Suprapubic skin (tissue), 4 donors: Measurements from ENCODE around the gene HMGN1.

Source experiments
- CTCF ChIP-seq, 2 donors: fragments of 200-600 bp in 1 of 2; fragments of 450-650 bp in 1 of 2; sonication (generic) in 1 of 2; IDR thresholded peaks; one replicate each; pipeline ENCODE4 v1.5.1; 2016 to 2019; ENCODE audit warnings: antibody characterized with exemption in 2 of 2, mild to moderate bottlenecking in 1 of 2, moderate library complexity in 1 of 2
- EP300 ChIP-seq: sonication (generic); formaldehyde crosslinking; IDR thresholded peaks from one replicate; pipeline ENCODE4 v1.6.1; 2017; ENCODE audit warnings: antibody characterized with exemption
- POLR2A ChIP-seq, 2 donors: fragments of 450-650 bp; IDR thresholded peaks; one replicate each; pipeline ENCODE4 v1.6.1; 2017; ENCODE audit warnings: antibody characterized with exemption in 2 of 2, mild to moderate bottlenecking in 2 of 2, moderate library complexity in 2 of 2
- POLR2AphosphoS5 ChIP-seq, 3 donors: sonication (generic); formaldehyde crosslinking; IDR thresholded peaks; one replicate each; pipeline ENCODE4 v1.6.1; 2017; ENCODE audit warnings: antibody characterized with exemption in 3 of 3

DNA sequence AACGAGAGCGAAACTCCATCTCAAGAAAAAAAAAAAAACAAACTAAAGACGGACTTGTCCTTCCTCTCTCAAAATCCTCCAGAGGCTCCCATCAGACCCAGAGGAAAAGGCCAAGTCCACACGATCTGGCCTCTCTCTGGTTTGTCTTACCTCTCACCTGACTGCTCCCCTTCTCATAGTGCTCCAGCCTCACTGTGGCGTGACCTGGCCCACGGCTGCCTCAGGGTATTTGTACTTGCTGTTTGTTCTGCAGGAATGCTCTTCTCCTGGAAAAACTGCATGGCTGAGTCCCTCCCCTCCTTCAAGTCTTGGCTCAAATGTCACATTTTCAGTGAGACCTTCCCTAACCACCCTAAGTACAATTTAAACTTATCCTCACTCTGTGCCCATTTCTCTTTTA lies 27.5 kb downstream of the HMGN1 start:
- TF ChIP-seq CTCF (IDR thresholded peaks at IDR 0.05) (no peak), POLR2AphosphoS5 (IDR thresholded peaks at IDR 0.05) (no peak), POLR2A (IDR thresholded peaks at IDR 0.05) (no peak), EP300 (no peak)
